Breast epithelium (tissue), 4 donors: Measurements from ENCODE around the gene ZBTB49. TPM values are rescaled to one million over a fixed set of nuclear protein-coding genes. Genes with fewer than 3 reads are reported as not detected.

Experiments used
- DNase-seq, 2 donors: peaks; one replicate each; pipeline ENCODE4 v3.0.0-alpha.2; 2019; ENCODE audit warnings: low spot score in 2 of 2
- H3K27ac ChIP-seq, 2 donors: fragments of 200-600 bp; sonication (generic) in 1 of 2; one replicate each; pipeline ENCODE4 v1.5.1; 2016 to 2019; ENCODE audit warnings: mild to moderate bottlenecking in 1 of 2
- H3K27me3 ChIP-seq, 2 donors: fragments of 200-600 bp; sonication (generic) in 1 of 2; one replicate each; pipeline versions ENCODE4 v1.5.1 to v1.6.0; 2017 to 2019; ENCODE audit warnings: control low read depth in 1 of 2, mild to moderate bottlenecking in 1 of 2
- H3K36me3 ChIP-seq: fragments of 200-600 bp; one replicate; pipeline ENCODE4 v1.5.1; 2019
- H3K4me1 ChIP-seq, 2 donors: fragments of 200-600 bp; sonication (generic); one replicate each; pipeline ENCODE4 v1.5.1; 2016 to 2019; ENCODE audit warnings: control low read depth in 1 of 2
- H3K4me3 ChIP-seq, 3 donors: fragments of 200-600 bp; sonication (generic); 1 replicate in 2 of 3; 2 replicates in 1 of 3; pipeline ENCODE4 v1.5.1; 2016 to 2019; ENCODE audit warnings: mild to moderate bottlenecking in 3 of 3, moderate library complexity in 2 of 3
- H3K9me3 ChIP-seq, 2 donors: fragments of 200-600 bp; sonication (generic) in 1 of 2; one replicate each; pipeline ENCODE4 v1.5.1; 2016 to 2019; ENCODE audit warnings: control low read depth in 1 of 2
- CTCF ChIP-seq, 3 donors: fragments of 450-650 bp; IDR thresholded peaks; one replicate each; pipeline ENCODE4 v1.5.1; 2016 to 2017; ENCODE audit warnings: antibody characterized with exemption in 3 of 3, mild to moderate bottlenecking in 3 of 3, moderate library complexity in 3 of 3
- POLR2A ChIP-seq: fragments of 450-650 bp; IDR thresholded peaks from one replicate; pipeline ENCODE4 v1.6.1; 2016; ENCODE audit warnings: antibody characterized with exemption, mild to moderate bottlenecking, moderate library complexity
- POLR2AphosphoS5 ChIP-seq, 3 donors: sonication (generic); formaldehyde crosslinking; IDR thresholded peaks; one replicate each; pipeline ENCODE4 v1.6.1; 2017; ENCODE audit warnings: antibody characterized with exemption in 3 of 3
- intact Hi-C: fragments of 100-400 bp; cut with DNase I; formaldehyde crosslinking; loops from one replicate; pipeline ENCODE4 v1.15.1; 2023; ENCODE audit warnings: low total_unique reads
- total RNA-seq, 3 donors: library from RNA; depleted of rRNA; stranded (reverse); fragments of >200 nt; gene quantifications; one replicate each; pipeline ENCODE4 v1.1.0, GENCODE V29; 2016

ZBTB49 gene
- total RNA-seq, 3 donors from 2014 or later = 2.1 to 9.4 (median 3.9) TPM

- intact Hi-C loops = no loop called here
- TF ChIP-seq CTCF (IDR thresholded peaks at IDR 0.05) (no peak), POLR2AphosphoS5 (IDR thresholded peaks at IDR 0.05) (no peak), POLR2A (no peak)
- Histone ChIP-seq H3K4me3 (no peak overlapping the region), H3K27ac (no peak overlapping the region), H3K9me3 (no peaks in the 10 kb centered on the region), H3K36me3 (no peaks in the 10 kb centered on the region), H3K27me3 (peaks cover 0 to 3% of the 10 kb centered on the region in 2 donors), H3K4me1 (no peaks in the 10 kb centered on the region)
- no peak for DNase-seq
Observed at GRCh38 chr4:4259484-4260100, 30.5 kb upstream of the ZBTB49 start.

GRCh38 chr4:4260185-4260751 is 29.8 kb upstream of the ZBTB49 start:
- intact Hi-C loops = no loop called here

GRCh38 chr4:4267981-4268380 is 22.1 kb upstream of the ZBTB49 start:
- Histone ChIP-seq H3K36me3 (no peaks in the 10 kb centered on the region), H3K27ac (no peak overlapping the region), H3K4me3 (no peak overlapping the region), H3K9me3 (no peaks in the 10 kb centered on the region), H3K4me1 (no peaks in the 10 kb centered on the region), H3K27me3 (no peaks in the 10 kb centered on the region)
- no peak for DNase-seq
- no peak for TF ChIP-seq POLR2A
- TF ChIP-seq CTCF (IDR thresholded peaks at IDR 0.05) = no peak
- no peak for TF ChIP-seq POLR2AphosphoS5 (IDR thresholded peaks at IDR 0.05)
- intact Hi-C loops = no loop called here

More at GRCh38 chr4:4260185-4260751, 29.8 kb upstream of the ZBTB49 start:
- H3K27ac ChIP-seq = no peak overlapping the region
- no peak overlapping the region for H3K4me3 ChIP-seq
- no peaks in the 10 kb centered on the region for H3K4me1 ChIP-seq
- H3K36me3 ChIP-seq = no peaks in the 10 kb centered on the region
- TF ChIP-seq POLR2AphosphoS5 (IDR thresholded peaks at IDR 0.05) (no peak), POLR2A (no peak), CTCF (IDR thresholded peaks at IDR 0.05) (no peak)
- no peaks in the 10 kb centered on the region for H3K9me3 ChIP-seq
- no peaks in the 10 kb centered on the region for H3K27me3 ChIP-seq
- no peak for DNase-seq

GRCh38 chr4:4268776-4269175 is 21.3 kb upstream of the ZBTB49 start:
- intact Hi-C loops = no loop called here
- H3K27me3 ChIP-seq = no peaks in the 10 kb centered on the region
- no peak overlapping the region for H3K4me3 ChIP-seq
- H3K36me3 ChIP-seq = no peaks in the 10 kb centered on the region
- no peak for TF ChIP-seq CTCF (IDR thresholded peaks at IDR 0.05)
- TF ChIP-seq POLR2A = no peak
- TF ChIP-seq POLR2AphosphoS5 (IDR thresholded peaks at IDR 0.05) = no peak
- no peak overlapping the region for H3K27ac ChIP-seq
- no peak for DNase-seq
- H3K4me1 ChIP-seq = no peaks in the 10 kb centered on the region
- H3K9me3 ChIP-seq = no peaks in the 10 kb centered on the region

GRCh38 chr4:4269331-4269731 is 20.7 kb upstream of the ZBTB49 start:
- DNase-seq = no peak
- Histone ChIP-seq H3K4me3 (no peak overlapping the region), H3K9me3 (no peaks in the 10 kb centered on the region), H3K4me1 (no peaks in the 10 kb centered on the region), H3K27me3 (no peaks in the 10 kb centered on the region), H3K36me3 (no peaks in the 10 kb centered on the region), H3K27ac (no peak overlapping the region)
- intact Hi-C loops = no loop called here
- TF ChIP-seq CTCF (IDR thresholded peaks at IDR 0.05) = no peak
- TF ChIP-seq POLR2AphosphoS5 (IDR thresholded peaks at IDR 0.05) = no peak
- TF ChIP-seq POLR2A = no peak
